ENCODE data around the gene ZRANB3.
"Not testable (repeated sequence)": the region's sequence is repeated elsewhere in the genome, so short reads cannot be mapped to it uniquely, and the experiment has no call there.

The ZRANB3 gene

GRCh38 chr2:135121016-135121657, 409.9 kb downstream of the ZRANB3 start:
- no peak for DNase-seq

- DNase-seq = no peak
Observed at GRCh38 chr2:135119582-135119981, 411.4 kb downstream of the ZRANB3 start.

- no peak for DNase-seq
Observed at GRCh38 chr2:135113322-135113721, 417.7 kb downstream of the ZRANB3 start.

- not testable (repeated sequence) for DNase-seq
Observed at GRCh38 chr2:135105513-135106316, 425.3 kb downstream of the ZRANB3 start.

GRCh38 chr2:135103843-135104242, 427.2 kb downstream of the ZRANB3 start:
- no peak for DNase-seq

GRCh38 chr2:135099802-135100483, 431.1 kb downstream of the ZRANB3 start:
- DNase-seq = no peak

GRCh38 chr2:135097532-135098231, 433.3 kb downstream of the ZRANB3 start:
- no peak for DNase-seq

- no peak for DNase-seq
Observed at GRCh38 chr2:135096665-135097446, 434.2 kb downstream of the ZRANB3 start.

GRCh38 chr2:135095591-135095990, 435.4 kb downstream of the ZRANB3 start:
- DNase-seq = no peak

- DNase-seq = no peak
Observed at GRCh38 chr2:135094508-135094907, 436.5 kb downstream of the ZRANB3 start.

GRCh38 chr2:135093670-135094330, 437.2 kb downstream of the ZRANB3 start:
- DNase-seq = no peak

GRCh38 chr2:135093193-135093592, 437.8 kb downstream of the ZRANB3 start:
- no peak for DNase-seq

- no peak for DNase-seq
Observed at GRCh38 chr2:135091681-135092080, 439.3 kb downstream of the ZRANB3 start.

GRCh38 chr2:135089597-135089996, 441.4 kb downstream of the ZRANB3 start:
- not testable (repeated sequence) for DNase-seq
